Activated T-helper 2 cell treated with anti-CD3 and anti-CD28 coated beads, Interferon-gamma antibody, Interleukin-2, Interleukin-4, amounts not matched to agents 10 μg/mL and 5 μg/mL and 100 μg/mL, durations not matched to agents 14 hours and 24 hours and 36 hours (primary cell): ENCODE results near the gene SLC40A1. TPM values are rescaled to one million over a fixed set of nuclear protein-coding genes. Genes with fewer than 3 reads are reported as not detected.

ENCODE experiments used
- DNase-seq: peaks from one replicate; pipeline ENCODE4 v3.0.0; 2021; ENCODE audit warnings: low spot score
- H3K27ac Mint-ChIP-seq: one replicate; pipeline ENCODE4 v1.8.0; 2021; ENCODE audit warnings: mixed read lengths
- H3K27me3 Mint-ChIP-seq: one replicate; pipeline ENCODE4 v1.8.0; 2021; ENCODE audit warnings: low read depth, mixed read lengths
- H3K36me3 Mint-ChIP-seq: one replicate; pipeline ENCODE4 v1.8.0; 2021; ENCODE audit warnings: low read depth, mixed read lengths
- H3K4me1 Mint-ChIP-seq: one replicate; pipeline ENCODE4 v1.8.0; 2021; ENCODE audit warnings: low read depth, mixed read lengths
- H3K4me3 Mint-ChIP-seq: one replicate; pipeline ENCODE4 v1.8.0; 2021; ENCODE audit warnings: low read depth, mild to moderate bottlenecking, moderate library complexity, mixed read lengths
- H3K9me3 Mint-ChIP-seq: one replicate; pipeline ENCODE4 v1.8.0; 2021; ENCODE audit warnings: mixed read lengths
- intact Hi-C: fragments of 100-400 bp; cut with micrococcal nuclease; formaldehyde crosslinking; loops from one replicate; pipeline ENCODE4 v1.15.1; 2023
- total RNA-seq: library from RNA; stranded (reverse); gene quantifications from 2 replicates; pipeline ENCODE4 v1.2.3, GENCODE V29; 2022

Gene SLC40A1
- total RNA-seq, 1 donor from 2014 or later = 1.8 TPM

DNA sequence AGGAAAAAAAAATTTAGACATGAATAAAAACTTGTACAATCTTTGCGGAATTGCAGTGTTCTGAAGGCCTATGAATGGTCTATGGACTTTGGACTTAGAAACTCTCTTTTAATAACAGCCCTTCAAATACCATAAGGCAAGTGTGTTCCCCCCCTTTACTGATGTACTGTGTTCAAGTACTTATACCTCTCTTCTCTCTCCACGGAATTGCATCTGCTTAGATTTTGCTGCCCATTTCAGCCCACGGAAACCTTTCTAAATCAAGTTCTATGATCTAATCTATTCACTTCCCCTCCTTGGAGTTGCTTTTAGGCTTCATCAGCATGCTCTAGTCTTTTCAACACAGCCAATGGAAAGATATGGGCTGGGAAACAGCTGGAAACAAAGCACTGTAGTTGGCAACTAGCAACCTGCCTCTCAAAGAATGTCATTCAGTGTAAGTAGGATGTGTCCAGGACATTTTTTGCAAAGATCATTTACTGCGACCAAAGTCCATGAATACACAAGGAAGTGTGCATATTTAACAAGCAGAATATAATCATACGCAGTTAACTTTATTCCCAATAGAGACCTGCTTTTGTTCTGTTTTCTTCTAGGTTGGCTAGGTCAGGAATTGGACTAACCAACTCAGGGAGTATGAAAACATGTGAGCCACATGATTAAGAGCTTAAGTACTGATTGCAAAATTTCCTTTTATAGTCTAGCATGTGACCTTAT is 58.0 kb downstream of the SLC40A1 start:
- Mint-ChIP-seq H3K4me3 (no peak overlapping the region), H3K27ac (no peak overlapping the region), H3K4me1 (no peaks in the 10 kb centered on the region), H3K9me3 (no peaks in the 10 kb centered on the region), H3K27me3 (no peaks in the 10 kb centered on the region), H3K36me3 (no peaks in the 10 kb centered on the region)
- intact Hi-C loops = no loop called here
- DNase-seq = no peak

DNA sequence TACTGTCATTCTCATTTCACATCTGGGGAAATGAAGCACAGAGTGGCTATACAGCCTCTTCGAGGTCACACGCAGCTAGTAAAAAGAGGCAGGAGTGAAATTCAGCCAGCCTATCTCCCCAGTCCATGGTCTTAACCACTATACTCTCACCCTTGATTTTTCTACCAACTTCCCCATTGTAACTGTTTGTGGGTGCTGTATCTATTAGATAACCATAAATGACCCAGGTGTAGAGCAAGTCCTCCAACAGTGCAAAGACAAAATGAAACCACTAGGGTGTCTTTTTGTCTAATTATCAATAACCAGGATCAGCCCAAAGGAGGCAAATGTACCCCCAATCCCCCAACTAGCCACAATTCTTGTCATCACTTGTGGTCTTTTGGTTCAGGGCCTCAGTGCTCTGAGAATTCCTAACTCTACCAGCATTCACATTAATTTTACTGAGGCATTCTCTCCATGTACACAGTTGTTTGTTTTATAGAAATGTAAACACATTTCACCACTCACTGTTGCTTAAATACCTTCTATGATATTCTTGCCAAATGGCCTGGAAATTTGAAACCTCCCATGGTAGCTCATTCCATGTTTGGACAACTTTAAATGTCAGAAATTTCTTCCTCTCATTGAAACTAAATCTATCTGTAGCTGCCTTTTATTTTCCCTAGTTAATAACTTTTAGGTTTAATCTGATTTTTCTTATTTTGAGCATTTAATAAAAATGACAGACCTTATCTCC is 58.7 kb downstream of the SLC40A1 start:
- Mint-ChIP-seq H3K4me1 (no peaks in the 10 kb centered on the region), H3K27me3 (no peaks in the 10 kb centered on the region), H3K9me3 (peaks cover 4% of the 10 kb centered on the region), H3K4me3 (no peak overlapping the region), H3K36me3 (no peaks in the 10 kb centered on the region), H3K27ac (no peak overlapping the region)
- no peak for DNase-seq
- intact Hi-C loops = no loop called here

DNA sequence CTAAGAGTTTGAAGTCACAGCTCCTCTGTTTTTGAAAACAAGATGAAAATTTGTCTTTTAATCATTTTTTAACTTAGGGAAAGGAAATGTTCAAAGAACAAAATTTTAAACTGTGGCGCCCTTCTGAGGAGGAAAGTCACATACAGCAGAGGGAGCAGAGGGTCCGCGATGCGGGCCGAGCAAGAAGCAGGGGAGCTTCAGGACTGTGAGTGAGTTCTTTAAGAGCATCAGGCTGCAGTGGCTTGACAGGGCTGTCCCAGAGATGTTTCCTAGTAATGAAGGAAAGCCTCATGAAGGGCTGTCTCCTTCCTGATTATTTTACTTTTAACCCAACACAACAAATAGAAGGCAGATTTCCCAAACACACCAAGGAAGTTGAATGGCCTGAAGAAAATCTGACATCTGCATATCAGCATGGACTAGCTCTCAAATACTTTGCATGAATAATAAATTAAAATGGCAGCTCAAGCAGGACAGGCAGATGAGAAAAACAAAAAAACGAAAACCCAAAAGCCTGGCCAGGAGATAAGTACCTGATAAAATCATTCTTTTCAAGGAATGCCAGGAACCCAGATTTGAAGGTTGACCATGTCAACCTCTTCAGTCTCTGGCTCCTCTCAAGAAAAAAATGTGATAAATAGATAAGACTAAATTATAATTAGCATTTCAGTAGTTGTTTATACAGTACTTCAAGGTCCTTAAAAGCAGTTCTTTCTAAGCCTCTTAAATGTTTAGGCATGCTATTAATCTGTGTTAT is 60.8 kb downstream of the SLC40A1 start:
- intact Hi-C loops = no loop called here
- H3K4me3 Mint-ChIP-seq = no peak overlapping the region
- peaks cover 2% of the 10 kb centered on the region for H3K27me3 Mint-ChIP-seq
- H3K9me3 Mint-ChIP-seq = peaks cover 4% of the 10 kb centered on the region
- no peak for DNase-seq
- no peaks in the 10 kb centered on the region for H3K36me3 Mint-ChIP-seq
- no peak overlapping the region for H3K27ac Mint-ChIP-seq
- H3K4me1 Mint-ChIP-seq = no peaks in the 10 kb centered on the region

DNA sequence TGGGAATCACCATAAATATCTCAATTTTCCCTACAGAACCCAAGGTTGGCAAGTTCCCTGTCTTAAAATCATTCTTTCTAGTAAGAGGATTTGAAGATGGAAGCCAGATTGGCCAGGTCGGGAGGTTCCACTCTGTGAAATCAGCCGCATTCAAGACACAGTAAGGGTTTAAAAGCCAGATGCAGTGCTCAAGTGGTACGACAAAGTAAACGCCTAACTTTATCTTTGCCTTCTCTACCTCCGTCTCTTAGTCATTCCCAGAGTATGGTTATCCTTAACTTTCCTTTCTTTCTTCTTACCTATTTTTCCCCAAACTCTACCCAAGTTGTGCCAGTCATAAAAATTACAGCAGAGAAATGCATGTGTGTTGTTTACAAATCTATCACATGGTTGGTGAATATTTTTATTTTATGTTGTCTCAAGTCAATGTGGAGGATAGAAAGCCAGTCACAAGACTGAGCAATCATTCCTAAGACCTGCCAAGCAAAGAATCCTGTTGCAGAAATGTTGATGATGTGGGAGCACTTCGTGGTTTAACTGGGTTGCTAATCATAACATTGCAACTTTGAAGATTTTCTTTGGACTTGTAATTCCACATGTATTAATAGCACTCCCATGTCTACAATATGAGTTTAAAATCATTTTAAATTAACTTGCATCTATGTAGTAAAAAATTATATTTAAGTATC is 62.6 kb downstream of the SLC40A1 start:
- no peak overlapping the region for H3K27ac Mint-ChIP-seq
- no peaks in the 10 kb centered on the region for H3K4me1 Mint-ChIP-seq
- peaks cover 11% of the 10 kb centered on the region for H3K27me3 Mint-ChIP-seq
- H3K36me3 Mint-ChIP-seq = no peaks in the 10 kb centered on the region
- peaks cover 4% of the 10 kb centered on the region for H3K9me3 Mint-ChIP-seq
- H3K4me3 Mint-ChIP-seq = no peak overlapping the region
- intact Hi-C loops = no loop called here
- DNase-seq = no peak

DNA sequence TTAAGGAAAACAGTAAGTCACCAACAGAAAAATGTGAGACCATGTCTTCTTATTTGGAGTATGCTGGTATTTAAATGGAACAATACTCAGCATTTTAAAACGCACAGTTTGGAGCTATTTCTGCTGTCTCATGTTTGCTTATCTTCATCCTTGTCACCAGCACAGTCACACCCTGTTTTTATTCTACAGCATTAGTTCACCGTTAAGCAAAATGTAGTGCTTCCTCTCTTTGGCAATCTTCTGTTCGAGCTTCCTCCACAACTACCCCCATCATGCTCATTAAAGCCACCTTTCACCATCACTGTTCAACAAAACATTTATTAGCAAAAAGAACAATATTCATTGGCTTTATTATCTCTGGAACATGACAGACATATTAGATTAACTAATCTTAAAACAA is 64.0 kb downstream of the SLC40A1 start:
- Mint-ChIP-seq H3K27ac (no peak overlapping the region), H3K27me3 (peaks cover 11% of the 10 kb centered on the region), H3K36me3 (no peaks in the 10 kb centered on the region), H3K4me1 (no peaks in the 10 kb centered on the region), H3K4me3 (no peak overlapping the region), H3K9me3 (peaks cover 4% of the 10 kb centered on the region)
- intact Hi-C loops = no loop called here
- no peak for DNase-seq

DNA sequence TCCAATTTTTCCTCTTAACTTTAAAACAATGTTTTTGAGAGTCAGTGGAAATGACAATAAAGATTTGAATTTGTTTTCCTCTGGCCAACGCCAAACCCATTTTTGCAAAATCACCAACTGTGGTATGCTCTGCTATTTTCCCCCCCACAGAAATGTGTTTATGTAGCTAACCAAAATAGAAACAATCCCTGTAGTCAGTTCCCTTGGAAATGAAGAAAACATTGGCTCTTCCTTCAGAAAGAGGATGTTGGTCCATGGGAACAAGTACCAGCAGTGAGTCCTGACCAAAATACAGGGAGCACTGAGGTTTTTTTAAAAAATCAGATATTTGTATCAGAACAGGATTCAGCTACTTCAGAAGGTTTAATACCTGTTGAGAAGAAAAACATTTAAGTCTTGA is 65.3 kb downstream of the SLC40A1 start:
- Mint-ChIP-seq H3K4me3 (no peak overlapping the region), H3K36me3 (no peaks in the 10 kb centered on the region), H3K4me1 (no peaks in the 10 kb centered on the region), H3K9me3 (peaks cover 4% of the 10 kb centered on the region), H3K27ac (no peak overlapping the region), H3K27me3 (peaks cover 11% of the 10 kb centered on the region)
- no peak for DNase-seq
- intact Hi-C loops = no loop called here

DNA sequence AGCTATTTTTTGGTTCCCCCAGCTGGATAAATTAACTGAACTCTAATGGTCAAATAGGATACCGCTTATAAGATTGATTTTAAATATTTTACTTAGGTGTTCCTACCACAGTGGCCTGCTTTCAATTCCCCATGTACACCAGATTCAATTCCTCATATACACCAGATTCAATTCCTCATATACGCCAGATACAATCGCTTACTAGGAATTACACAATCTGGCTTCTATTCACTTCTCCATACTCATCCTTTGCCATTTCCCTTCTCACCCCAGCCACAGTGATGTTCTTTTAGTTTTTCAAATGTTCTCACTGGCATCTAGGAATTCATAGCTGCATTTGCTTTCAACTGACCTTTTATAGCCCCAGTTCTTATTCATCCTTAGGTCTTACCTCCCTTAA is 66.5 kb downstream of the SLC40A1 start:
- H3K4me1 Mint-ChIP-seq = no peaks in the 10 kb centered on the region
- H3K4me3 Mint-ChIP-seq = no peak overlapping the region
- intact Hi-C loops = no loop called here
- peaks cover 4% of the 10 kb centered on the region for H3K9me3 Mint-ChIP-seq
- no peaks in the 10 kb centered on the region for H3K36me3 Mint-ChIP-seq
- no peak overlapping the region for H3K27ac Mint-ChIP-seq
- DNase-seq = no peak
- H3K27me3 Mint-ChIP-seq = peaks cover 11% of the 10 kb centered on the region

DNA sequence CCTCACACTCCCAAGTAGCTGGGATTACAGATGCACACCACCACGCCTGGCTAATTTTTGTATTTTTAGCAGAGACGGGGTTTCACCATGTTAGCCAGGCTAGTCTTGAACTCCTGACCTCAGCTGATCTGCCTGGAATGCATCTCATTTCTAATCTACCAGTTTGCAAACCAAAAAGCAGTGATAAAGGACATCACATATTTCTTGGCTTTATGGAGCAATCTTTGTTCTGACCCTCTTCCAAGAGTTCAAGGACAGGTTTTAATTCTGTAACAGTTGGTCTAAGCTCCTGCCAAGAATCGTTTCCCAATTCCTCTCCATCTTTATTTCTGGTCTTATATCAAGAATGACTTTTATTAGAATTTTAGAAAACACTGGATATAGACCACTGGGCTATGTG is 67.7 kb downstream of the SLC40A1 start:
- Mint-ChIP-seq H3K9me3 (peaks cover 4% of the 10 kb centered on the region), H3K4me3 (no peak overlapping the region), H3K4me1 (no peaks in the 10 kb centered on the region), H3K27ac (no peak overlapping the region), H3K36me3 (no peaks in the 10 kb centered on the region), H3K27me3 (peaks cover 11% of the 10 kb centered on the region)
- no peak for DNase-seq
- intact Hi-C loops = no loop called here

DNA sequence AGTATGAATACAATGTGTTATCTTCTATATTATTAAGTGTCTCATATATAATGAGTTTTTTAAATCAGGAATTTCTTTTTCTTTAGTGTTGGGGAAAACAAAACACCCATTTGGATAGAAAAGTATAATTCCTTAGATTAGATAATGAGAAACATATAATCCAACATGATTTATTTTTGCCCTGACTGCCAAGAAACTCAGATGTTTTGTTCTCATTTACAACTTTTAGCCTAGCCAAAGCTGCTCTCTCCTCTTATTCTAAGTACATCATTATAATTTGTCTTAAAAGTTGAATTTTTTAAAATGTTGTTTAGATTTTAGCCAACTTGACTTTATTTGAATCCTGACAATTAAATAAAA is 68.6 kb downstream of the SLC40A1 start:
- Mint-ChIP-seq H3K27me3 (peaks cover 11% of the 10 kb centered on the region), H3K4me3 (no peak overlapping the region), H3K9me3 (no peaks in the 10 kb centered on the region), H3K27ac (no peak overlapping the region), H3K36me3 (no peaks in the 10 kb centered on the region), H3K4me1 (no peaks in the 10 kb centered on the region)
- DNase-seq = no peak
- intact Hi-C loops = no loop called here

DNA sequence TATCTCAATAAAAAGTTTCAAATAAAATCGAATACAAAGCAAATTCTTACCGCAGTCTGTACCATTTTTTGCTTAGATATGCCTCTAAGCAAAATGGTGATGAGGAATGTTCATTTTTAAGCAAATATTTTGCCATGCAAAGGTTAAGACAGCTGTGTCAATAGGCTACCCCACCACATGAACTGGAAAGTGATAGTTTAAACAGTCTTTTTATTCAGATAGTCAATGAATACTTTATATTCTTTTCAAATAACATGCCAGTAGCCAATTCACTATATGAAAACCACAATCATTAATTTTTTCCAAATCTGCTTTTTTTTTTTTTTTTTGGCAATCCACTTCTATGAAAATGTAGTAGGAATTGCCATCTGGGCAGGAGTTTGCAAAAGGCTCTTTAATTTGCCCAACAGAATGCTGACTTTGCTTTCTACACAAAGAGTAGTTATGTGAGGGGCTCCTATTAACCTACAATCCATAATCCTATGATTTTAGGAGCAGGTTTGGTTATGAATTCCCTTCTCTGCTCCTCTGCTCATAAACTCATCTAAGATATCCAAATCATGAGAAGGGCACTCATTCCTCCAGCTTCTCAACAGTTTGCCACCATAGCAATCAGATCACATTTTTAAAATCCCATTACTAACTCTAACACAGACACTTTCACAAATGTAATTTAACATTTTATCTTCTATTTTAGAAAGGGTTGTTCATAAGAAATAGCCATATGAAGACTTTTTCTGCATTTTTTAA is 69.2 kb downstream of the SLC40A1 start:
- H3K4me3 Mint-ChIP-seq = no peak overlapping the region
- no peaks in the 10 kb centered on the region for H3K36me3 Mint-ChIP-seq
- peaks cover 3% of the 10 kb centered on the region for H3K4me1 Mint-ChIP-seq
- H3K27me3 Mint-ChIP-seq = peaks cover 11% of the 10 kb centered on the region
- no peaks in the 10 kb centered on the region for H3K9me3 Mint-ChIP-seq
- no peak for DNase-seq
- no peak overlapping the region for H3K27ac Mint-ChIP-seq
- intact Hi-C loops = no loop called here
